GM23248 (cell line): ENCODE measurements around the gene KMT2A.

Experiments used
- EZH2 ChIP-seq: fragments of 200-600 bp; sonication (generic); IDR thresholded peaks from 2 replicates; pipeline ENCODE4 v1.6.1; 2018; ENCODE audit warnings: antibody characterized with exemption, mild to moderate bottlenecking; ENCODE audit not compliant: insufficient read depth, poor library complexity, severe bottlenecking
- EZH2phosphoT487 ChIP-seq: fragments of 200-600 bp; sonication (generic); IDR thresholded peaks from 2 replicates; pipeline ENCODE4 v1.6.1; 2018; ENCODE audit warnings: antibody characterized with exemption, moderate library complexity, mild to moderate bottlenecking, low read depth; ENCODE audit not compliant: insufficient read depth

DNA sequence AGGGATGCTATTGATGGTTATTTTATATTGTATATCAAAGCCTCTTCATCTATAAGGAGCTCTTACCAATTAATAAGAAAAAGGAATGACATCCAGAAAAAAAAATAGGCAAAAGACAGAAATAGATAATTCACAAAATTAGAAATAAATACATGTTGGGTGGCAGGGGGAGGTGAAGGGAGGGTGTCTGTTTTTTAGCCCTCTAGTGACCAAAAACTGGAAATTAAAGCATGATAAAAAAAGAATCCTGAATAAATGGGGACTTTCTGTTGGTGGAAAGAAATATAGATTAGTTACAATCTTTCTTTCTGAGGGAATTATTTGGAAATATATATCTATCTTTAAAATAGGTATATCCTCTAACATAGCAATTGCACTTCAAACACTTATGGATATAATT, 49.0 kb downstream of the KMT2A start:
- TF ChIP-seq EZH2phosphoT487 (no peak), EZH2 (no peak)
